ENCODE measurements around the gene SMIM45.

DNA sequence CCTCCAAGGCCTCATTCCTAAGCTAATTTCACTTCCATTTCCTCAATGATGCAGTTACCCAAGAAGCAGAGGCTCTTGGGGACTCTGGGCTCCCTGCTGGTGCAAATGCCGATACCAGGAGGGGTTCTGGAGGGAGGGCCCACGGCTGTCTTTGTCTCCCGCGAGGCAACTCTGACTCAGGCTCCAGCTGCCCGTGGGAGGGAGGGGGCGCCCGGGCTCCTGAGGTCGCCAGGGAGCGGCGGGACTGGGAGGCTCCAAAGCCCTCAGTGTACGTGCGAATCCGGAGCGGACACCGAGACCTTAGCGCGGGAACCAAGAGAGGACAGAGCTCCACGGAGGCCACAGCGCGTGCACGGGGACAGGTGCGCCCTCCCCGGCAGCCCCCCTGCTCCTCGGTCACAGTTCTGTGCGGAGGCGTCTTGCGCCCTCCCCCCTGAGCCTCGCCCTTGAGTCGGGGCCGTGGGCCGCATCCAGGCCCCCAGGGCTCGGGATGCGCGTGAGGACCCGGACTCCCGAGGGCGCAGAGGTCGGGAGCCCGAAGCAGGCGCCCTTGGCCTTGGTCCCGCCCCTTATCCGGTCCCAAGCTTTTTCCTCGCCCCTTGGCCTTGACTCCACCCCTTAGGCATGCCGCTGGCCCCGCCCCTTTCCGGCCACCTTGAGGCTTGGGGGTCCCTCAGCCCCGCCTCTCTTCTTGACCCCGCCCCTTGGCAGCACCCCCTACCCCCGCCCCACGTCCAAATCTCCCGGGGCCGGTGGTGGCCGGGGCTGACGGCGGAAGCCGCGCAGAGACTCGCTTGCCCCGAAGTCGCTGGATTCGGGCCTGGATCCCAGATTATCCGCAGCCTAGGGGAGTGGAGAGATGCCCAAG lies 32.4 kb upstream of the SMIM45 start:
- TF ChIP-seq, protein P1, sequence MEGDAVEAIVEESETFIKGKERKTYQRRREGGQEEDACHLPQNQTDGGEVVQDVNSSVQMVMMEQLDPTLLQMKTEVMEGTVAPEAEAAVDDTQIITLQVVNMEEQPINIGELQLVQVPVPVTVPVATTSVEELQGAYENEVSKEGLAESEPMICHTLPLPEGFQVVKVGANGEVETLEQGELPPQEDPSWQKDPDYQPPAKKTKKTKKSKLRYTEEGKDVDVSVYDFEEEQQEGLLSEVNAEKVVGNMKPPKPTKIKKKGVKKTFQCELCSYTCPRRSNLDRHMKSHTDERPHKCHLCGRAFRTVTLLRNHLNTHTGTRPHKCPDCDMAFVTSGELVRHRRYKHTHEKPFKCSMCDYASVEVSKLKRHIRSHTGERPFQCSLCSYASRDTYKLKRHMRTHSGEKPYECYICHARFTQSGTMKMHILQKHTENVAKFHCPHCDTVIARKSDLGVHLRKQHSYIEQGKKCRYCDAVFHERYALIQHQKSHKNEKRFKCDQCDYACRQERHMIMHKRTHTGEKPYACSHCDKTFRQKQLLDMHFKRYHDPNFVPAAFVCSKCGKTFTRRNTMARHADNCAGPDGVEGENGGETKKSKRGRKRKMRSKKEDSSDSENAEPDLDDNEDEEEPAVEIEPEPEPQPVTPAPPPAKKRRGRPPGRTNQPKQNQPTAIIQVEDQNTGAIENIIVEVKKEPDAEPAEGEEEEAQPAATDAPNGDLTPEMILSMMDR (IDR thresholded peaks at IDR 0.05; ENCODE audit: low read length) = no peak
- TF ChIP-seq EZH2 (IDR thresholded peaks at IDR 0.05; ENCODE audit: borderline replicate concordance, low read length) = no peak

All from OCI-LY1 (cell line).